Measurements from ENCODE around the gene CSK. TPM values are rescaled to one million over a fixed set of nuclear protein-coding genes. Genes with fewer than 3 reads are reported as not detected.

Gene CSK
- total RNA-seq, 1 experiment from 2014 or later = 49.2 TPM

GRCh38 chr15:74820056-74820455 lies 38.2 kb downstream of the CSK start:
- no peak overlapping the region for H2BK12ac ChIP-seq (ENCODE audit: insufficient read length, low read depth, low read length)
- peak overlapping the region in 1 of 3 experiments; percentile 56; a peak in 1 of 7 replicates for H3K27ac Mint-ChIP-seq
- H3K9me3 Mint-ChIP-seq = no peaks in the 10 kb centered on the region; a peak in 1 of 5 replicates
- H3K36me3 Mint-ChIP-seq (ENCODE audit: insufficient read depth in 1 of 3, low read depth in 3 of 3) = no peaks in the 10 kb centered on the region
- H3K4me3 Mint-ChIP-seq = peak overlapping the region in 1 of 2 experiments; percentile 38; a peak in 1 of 5 replicates
- H3K4me2 ChIP-seq (ENCODE audit: insufficient read depth, insufficient read length, low read length) = no peak overlapping the region
- no peak for TF ChIP-seq CTCF (conservative IDR thresholded peaks at IDR 0.05)
- H3K9me3 ChIP-seq (ENCODE audit: control insufficient read depth, low read depth, low read length) = no peaks in the 10 kb centered on the region
- no peaks in the 10 kb centered on the region for H4K20me1 ChIP-seq (ENCODE audit: control insufficient read depth, insufficient read depth, insufficient read length)
- H3K27me3 ChIP-seq (ENCODE audit: insufficient read depth, low read length) = no peaks in the 10 kb centered on the region; the same call in 1 of the 2 replicates
- peaks cover 28% of the 10 kb centered on the region for H3K27me3 Mint-ChIP-seq (ENCODE audit: low read depth)
- no peak overlapping the region for H2BK15ac ChIP-seq (ENCODE audit: low read depth, low read length)
- no peak overlapping the region for H3T11ph ChIP-seq (ENCODE audit: low read length)
- no peak overlapping the region for H3K23ac ChIP-seq (ENCODE audit: insufficient read length, low read depth, low read length)
- H4K91ac ChIP-seq (ENCODE audit: insufficient read length, low read depth, low read length) = no peak overlapping the region
- no peak overlapping the region for H3K56ac ChIP-seq (ENCODE audit: insufficient read length, low read depth, low read length)
- H3K79me1 ChIP-seq (ENCODE audit: insufficient read depth, low read depth, low read length, poor library complexity, severe bottlenecking) = no peaks in the 10 kb centered on the region
- H3K18ac ChIP-seq (ENCODE audit: insufficient read length, low read depth, low read length) = no peak overlapping the region
- no peak for DNase-seq
- H2AFZ ChIP-seq (ENCODE audit: low read length) = no peak overlapping the region
- peaks cover 17 to 45% of the 10 kb centered on the region in 2 experiments for H3K4me1 Mint-ChIP-seq
- no peak overlapping the region; the same call in 1 of the 2 replicates for H3K14ac ChIP-seq (ENCODE audit: insufficient read depth, low read length)
- no peak overlapping the region for H4K5ac ChIP-seq (ENCODE audit: insufficient read length, low read depth, low read length)
- no peak overlapping the region for H4K8ac ChIP-seq (replicated peaks; ENCODE audit: insufficient read length, low read depth, low read length)
- no peaks in the 10 kb centered on the region for H3K4me1 ChIP-seq (ENCODE audit: insufficient read depth, low read length)
- no peak overlapping the region for H3K4ac ChIP-seq (ENCODE audit: low read depth, low read length)
- H3K27ac ChIP-seq (ENCODE audit: insufficient read length, low read depth, low read length) = no peak overlapping the region
- H3K79me2 ChIP-seq (ENCODE audit: insufficient read depth, low read length) = no peaks in the 10 kb centered on the region
- H2BK5ac ChIP-seq (ENCODE audit: insufficient read length, low read length) = no peak overlapping the region
- H2AK5ac ChIP-seq (ENCODE audit: insufficient read length, low read length) = no peak overlapping the region
- H3K23me2 ChIP-seq (ENCODE audit: insufficient read length, low read depth, low read length, poor library complexity, severe bottlenecking) = no peaks in the 10 kb centered on the region
- H2BK120ac ChIP-seq (ENCODE audit: low read depth, low read length, poor library complexity, severe bottlenecking) = no peak overlapping the region
- WGBS (ENCODE audit: extremely low coverage, insufficient read length, low lambda C conversion rate) = no CpG with 5 or more reads among the region's 5 CpGs
- H2BK20ac ChIP-seq (ENCODE audit: low read depth, low read length, poor library complexity, severe bottlenecking) = no peak overlapping the region
- H3K9ac ChIP-seq (ENCODE audit: extremely low read depth, insufficient read length, low read length) = no peak overlapping the region

All from H9 (cell line).